ENCODE data around the gene KLF17. TPM values are rescaled to one million over a fixed set of nuclear protein-coding genes. Genes with fewer than 3 reads are reported as not detected.

The KLF17 gene
- polyA plus RNA-seq, 3 donors = not detected

GRCh38 chr1:44161546-44161945, 42.9 kb downstream of the KLF17 start:
- Histone ChIP-seq H3K36me3 (replicated peaks in 1 of 2; ENCODE audit: control insufficient read depth in 1 of 2, insufficient read depth in 2 of 2, low read length in 2 of 2) (no peaks in the 10 kb centered on the region), H2AFZ (ENCODE audit: insufficient read depth, low read depth, low read length, poor library complexity, severe bottlenecking) (no peak overlapping the region), H3K4me2 (replicated peaks; ENCODE audit: extremely low read depth, low read length, poor library complexity, severe bottlenecking) (no peak overlapping the region), H3K9ac (ENCODE audit: insufficient read depth, low read length, poor library complexity, severe bottlenecking) (no peak overlapping the region), H4K20me1 (ENCODE audit: insufficient read depth, low read length) (no peaks in the 10 kb centered on the region), H3K27me3 (ENCODE audit: control insufficient read depth in 2 of 2, insufficient read depth in 2 of 2, low read length in 2 of 2) (no peaks in the 10 kb centered on the region), H3K9me3 (replicated peaks in 1 of 2; ENCODE audit: control insufficient read depth in 1 of 2, insufficient read depth in 1 of 2, low read length in 2 of 2) (no peaks in the 10 kb centered on the region), H3K4me3 (replicated peaks in 1 of 3; ENCODE audit: low read depth in 2 of 3, low read length in 3 of 3) (no peak overlapping the region), H3K4me1 (ENCODE audit: control insufficient read depth in 1 of 2, insufficient read depth in 2 of 2, low read length in 2 of 2) (no peaks in the 10 kb centered on the region), H3K27ac (ENCODE audit: low read depth in 1 of 2, low read length in 2 of 2) (no peak overlapping the region), H3K79me2 (ENCODE audit: insufficient read depth, low read length) (no peaks in the 10 kb centered on the region)
- Mint-ChIP-seq H3K27me3 (ENCODE audit: low read depth in 3 of 3) (peaks cover 2 to 10% (median 9%) of the 10 kb centered on the region in 3 donors), H3K4me3 (no peak overlapping the region), H3K9me3 (peaks cover 1 to 9% (median 3%) of the 10 kb centered on the region in 7 donors), H3K27ac (no peak overlapping the region), H3K36me3 (no peaks in the 10 kb centered on the region), H3K4me1 (no peaks in the 10 kb centered on the region)
- DNase-seq = no peak
- TF ChIP-seq CTCF (IDR thresholded peaks at IDR 0.05) = no peak
- intact Hi-C loops (cut with micrococcal nuclease) = no loop called here

GRCh38 chr1:44168520-44169098, 50.0 kb downstream of the KLF17 start:
- 81% methylated on average over 5 of the region's 5 CpGs for WGBS (ENCODE audit: insufficient coverage)
- H4K20me1 ChIP-seq (ENCODE audit: insufficient read depth, low read length) = no peaks in the 10 kb centered on the region
- H3K9me3 ChIP-seq (replicated peaks in 1 of 2; ENCODE audit: control insufficient read depth in 1 of 2, insufficient read depth in 1 of 2, low read length in 2 of 2) = peaks cover 5 to 13% of the 10 kb centered on the region in 2 donors
- H3K4me3 ChIP-seq (replicated peaks in 1 of 3; ENCODE audit: low read depth in 2 of 3, low read length in 3 of 3) = no peak overlapping the region
- H3K4me1 ChIP-seq (ENCODE audit: control insufficient read depth in 1 of 2, insufficient read depth in 2 of 2, low read length in 2 of 2) = no peaks in the 10 kb centered on the region
- no peaks in the 10 kb centered on the region for H3K36me3 Mint-ChIP-seq
- H3K27me3 Mint-ChIP-seq (ENCODE audit: low read depth in 3 of 3) = peaks cover 0 to 7% (median 6%) of the 10 kb centered on the region in 3 donors
- H3K27ac ChIP-seq (ENCODE audit: low read depth in 1 of 2, low read length in 2 of 2) = no peak overlapping the region
- H3K27me3 ChIP-seq (ENCODE audit: control insufficient read depth in 2 of 2, insufficient read depth in 2 of 2, low read length in 2 of 2) = no peaks in the 10 kb centered on the region
- intact Hi-C loops (cut with micrococcal nuclease) = no loop called here
- no peak overlapping the region for H3K9ac ChIP-seq (ENCODE audit: insufficient read depth, low read length, poor library complexity, severe bottlenecking)
- no peak overlapping the region for H2AFZ ChIP-seq (ENCODE audit: insufficient read depth, low read depth, low read length, poor library complexity, severe bottlenecking)
- H3K79me2 ChIP-seq (ENCODE audit: insufficient read depth, low read length) = no peaks in the 10 kb centered on the region
- no peak for TF ChIP-seq CTCF (IDR thresholded peaks at IDR 0.05)
- no peak overlapping the region for H3K4me2 ChIP-seq (replicated peaks; ENCODE audit: extremely low read depth, low read length, poor library complexity, severe bottlenecking)
- H3K9me3 Mint-ChIP-seq = peaks cover 14 to 28% (median 19%) of the 10 kb centered on the region in 7 donors
- no peak for DNase-seq
- H3K4me1 Mint-ChIP-seq = no peaks in the 10 kb centered on the region
- no peak overlapping the region for H3K4me3 Mint-ChIP-seq
- no peak overlapping the region for H3K27ac Mint-ChIP-seq
- no peaks in the 10 kb centered on the region for H3K36me3 ChIP-seq (replicated peaks in 1 of 2; ENCODE audit: control insufficient read depth in 1 of 2, insufficient read depth in 2 of 2, low read length in 2 of 2)

All from CD14-positive monocyte (primary cell).